ENCODE results near the gene IFNA4.
"Not testable (repeated sequence)": the region's sequence is repeated elsewhere in the genome, so short reads cannot be mapped to it uniquely, and the experiment has no call there.

The IFNA4 gene

GRCh38 chr9:21210311-21210710, 22.9 kb upstream of the IFNA4 start:
- H3K4me3 ChIP-seq (ENCODE audit: low read length), result no peak overlapping the region
- DNase-seq (ENCODE audit: low read depth), result no peak
- no peak for TF ChIP-seq CTCF (IDR thresholded peaks at IDR 0.05; ENCODE audit: insufficient read depth, low read depth, low read length, missing control alignments)

GRCh38 chr9:21207043-21207442, 19.7 kb upstream of the IFNA4 start, which contains the start of gene IFNA10:
Gene IFNA10 (minus strand): TSS chr9:21207143. CDS start chr9:21207097, 46 bp downstream.
- H3K4me3 ChIP-seq (ENCODE audit: low read length); DNase-seq (ENCODE audit: low read depth): not testable (repeated sequence)

GRCh38 chr9:21205204-21205603, 17.8 kb upstream of the IFNA4 start:
- DNase-seq (ENCODE audit: low read depth), result no peak
- no peak for TF ChIP-seq CTCF (IDR thresholded peaks at IDR 0.05; ENCODE audit: insufficient read depth, low read depth, low read length, missing control alignments)
- no peak overlapping the region for H3K4me3 ChIP-seq (ENCODE audit: low read length)

GRCh38 chr9:21202105-21202504, 14.7 kb upstream of the IFNA4 start, which contains the start of gene IFNA7:
Gene IFNA7 (minus strand): TSS chr9:21202205. CDS start chr9:21202165, 40 bp downstream.
- DNase-seq (ENCODE audit: low read depth); H3K4me3 ChIP-seq (ENCODE audit: low read length): not testable (repeated sequence)

GRCh38 chr9:21194867-21195776, 7.7 kb upstream of the IFNA4 start:
- TF ChIP-seq CTCF (IDR thresholded peaks at IDR 0.05; ENCODE audit: insufficient read depth, low read depth, low read length, missing control alignments), result peak; percentile 53
- H3K4me3 ChIP-seq (ENCODE audit: low read length), result not testable (repeated sequence)
- DNase-seq (ENCODE audit: low read depth), result peak; percentile 7

GRCh38 chr9:21182810-21183736, 4.3 kb downstream of the IFNA4 start:
- peak; percentile 43 for TF ChIP-seq CTCF (IDR thresholded peaks at IDR 0.05; ENCODE audit: insufficient read depth, low read depth, low read length, missing control alignments)
- DNase-seq (ENCODE audit: low read depth), result peak; percentile 20
- H3K4me3 ChIP-seq (ENCODE audit: low read length), result not testable (repeated sequence)

- no peak for TF ChIP-seq CTCF (IDR thresholded peaks at IDR 0.05; ENCODE audit: insufficient read depth, low read depth, low read length, missing control alignments)
- no peak overlapping the region for H3K4me3 ChIP-seq (ENCODE audit: low read length)
- peak; percentile 23 for DNase-seq (ENCODE audit: low read depth)
Measured at GRCh38 chr9:21174671-21175070, 12.7 kb downstream of the IFNA4 start.

Data from epithelial cell of esophagus (primary cell).